Spleen (tissue), 7 donors: ENCODE data around the gene ZNF70.
"Not testable (repeated sequence)": the region's sequence is repeated elsewhere in the genome, so short reads cannot be mapped to it uniquely, and the experiment has no call there.

ENCODE experiments used
- CTCF ChIP-seq, 11 experiments: fragments of 200-600 bp in 7 of 11; fragments of 450-650 bp in 4 of 11; sonication (generic) in 4 of 11; IDR thresholded peaks in 8 of 11; conservative IDR thresholded peaks in 3 of 11; 1 replicate in 7 of 11; 2 replicates in 4 of 11; pipeline versions ENCODE4 v1.4.0 to v1.8.0; 2016 to 2021; ENCODE audit warnings: antibody characterized with exemption in 11 of 11, inconsistent platforms in 4 of 11, mild to moderate bottlenecking in 1 of 11
- POLR2A ChIP-seq, 3 donors: fragments of 450-650 bp; IDR thresholded peaks; one replicate each; pipeline ENCODE4 v1.5.1; 2017; ENCODE audit warnings: antibody characterized with exemption in 3 of 3, mild to moderate bottlenecking in 1 of 3
- donor health status: DM: no; HTN: no; CAD: no; lungs with moderate emphysema.
- donor health status: DM: no; HTN: no; CAD: no.
- donor health status: DM: no; HTN: no; CAD: no.

GRCh38 chr22:23728108-23728507 is 22.8 kb downstream of the ZNF70 start:
- TF ChIP-seq CTCF (IDR thresholded peaks at IDR 0.05 in 8 of 11, conservative IDR thresholded peaks at IDR 0.05 in 3 of 11); POLR2A (IDR thresholded peaks at IDR 0.05): not testable (repeated sequence)
